H1 (cell line): ENCODE measurements around the gene NLK. TPM values are rescaled to one million over a fixed set of nuclear protein-coding genes. Genes with fewer than 3 reads are reported as not detected.

Source experiments
- CTCF ChIA-PET: fragments of 300-600 bp; sonication (Branson Sonifier 250); formaldehyde crosslinking; loops from one replicate; lab custom pipeline; 2021; ENCODE audit not compliant: partially characterized antibody; lab: Charles Lee
- POLR2A ChIA-PET: fragments of 300-600 bp; sonication (Branson Sonifier 250); formaldehyde crosslinking; loops from one replicate; lab custom pipeline; 2021; ENCODE audit warnings: inconsistent platforms; ENCODE audit not compliant: partially characterized antibody; lab: Charles Lee
- DNase-seq, 2 experiments: peaks; one replicate each; pipeline versions ENCODE4 v3.0.0 to v3.0.0-alpha.2; 2010 to 2022; ENCODE audit warnings: low spot score in 2 of 2, low read depth in 1 of 2, mixed read lengths in 1 of 2
- FAIRE-seq: peaks from 2 replicates; lab custom pipeline; 2011; peaks lifted over from hg19 to GRCh38; lab: Jason Lieb, UNC
- H2AFZ ChIP-seq: 2 replicates; pipeline ENCODE4 v1.8.1; 2012; ENCODE audit warnings: low read length, inconsistent platforms
- H2AK5ac ChIP-seq: 2 replicates; pipeline ENCODE4 v1.6.1; 2013; ENCODE audit warnings: low read depth, low read length
- H2BK120ac ChIP-seq: replicated peaks from 2 replicates; pipeline ENCODE3; 2013; ENCODE audit warnings: low read depth, low read length, inconsistent platforms
- H2BK12ac ChIP-seq: 2 replicates; pipeline ENCODE4 v1.6.1; 2013; ENCODE audit warnings: low read depth, low read length
- H2BK15ac ChIP-seq: 2 replicates; pipeline ENCODE4 v1.6.1; 2013; ENCODE audit warnings: low read length
- H2BK20ac ChIP-seq: 2 replicates; pipeline ENCODE4 v1.6.1; 2013; ENCODE audit warnings: low read length
- H2BK5ac ChIP-seq: 2 replicates; pipeline ENCODE4 v1.6.1; 2013; ENCODE audit warnings: low read depth, low read length
- H3K14ac ChIP-seq: 2 replicates; pipeline ENCODE4 v1.6.1; 2013; ENCODE audit warnings: inconsistent platforms; ENCODE audit not compliant: insufficient read length
- H3K18ac ChIP-seq: 2 replicates; pipeline ENCODE4 v1.6.1; 2013; ENCODE audit warnings: low read length; ENCODE audit errors: extremely low read depth
- H3K23ac ChIP-seq: 2 replicates; pipeline ENCODE4 v1.6.1; 2013; ENCODE audit warnings: inconsistent platforms; ENCODE audit not compliant: insufficient read length
- H3K23me2 ChIP-seq: 2 replicates; pipeline ENCODE4 v1.6.1; 2013; ENCODE audit warnings: low read depth, low read length
- H3K27ac ChIP-seq: 2 replicates; pipeline ENCODE4 v1.6.1; 2011; ENCODE audit warnings: low read depth, low read length, inconsistent platforms
- H3K27me3 ChIP-seq, 4 experiments: replicated peaks in 1 of 4; 1 replicate in 1 of 4; 2 replicates in 3 of 4; pipeline versions ENCODE4 v1.6.1 to v1.8.1; 2011 to 2013; ENCODE audit warnings: low read length in 3 of 4, mild to moderate bottlenecking in 3 of 4, inconsistent platforms in 2 of 4, mixed read lengths in 2 of 4, moderate library complexity in 1 of 4; ENCODE audit not compliant: control insufficient read depth in 3 of 4, insufficient read depth in 3 of 4; ENCODE audit errors: extremely low read depth in 1 of 4
- H3K36me3 ChIP-seq, 4 experiments: 2 replicates each; pipeline versions ENCODE4 v1.6.1 to v1.8.1; 2011 to 2013; ENCODE audit warnings: mild to moderate bottlenecking in 4 of 4, low read length in 3 of 4, moderate library complexity in 2 of 4, control low read depth in 1 of 4, inconsistent platforms in 1 of 4; ENCODE audit not compliant: insufficient read depth in 4 of 4, control insufficient read depth in 2 of 4
- H3K4ac ChIP-seq: replicated peaks from 2 replicates; pipeline ENCODE3; 2013; ENCODE audit warnings: low read length, low read depth, mixed read lengths, inconsistent platforms; ENCODE audit not compliant: insufficient read length
- H3K4me1 ChIP-seq, 4 experiments: replicated peaks in 1 of 4; 1 replicate in 1 of 4; 2 replicates in 3 of 4; pipeline versions ENCODE4 v1.6.1 to v1.8.1; 2011 to 2013; ENCODE audit warnings: low read length in 3 of 4, inconsistent platforms in 2 of 4, mixed read lengths in 1 of 4; ENCODE audit not compliant: insufficient read depth in 4 of 4, control insufficient read depth in 3 of 4
- H3K4me2 ChIP-seq, 2 experiments: 2 replicates each; pipeline versions ENCODE4 v1.6.1 to v1.8.1; 2011 to 2013; ENCODE audit warnings: low read depth in 2 of 2, low read length in 2 of 2, control low read depth in 1 of 2, inconsistent platforms in 1 of 2, mild to moderate bottlenecking in 1 of 2; ENCODE audit not compliant: insufficient read depth in 1 of 2
- H3K4me3 ChIP-seq, 4 experiments: fragments of 200-600, 300-600 bp in 1 of 4; sonication (generic), shearing (Covaris generic), sonication (Bioruptor Twin) in 1 of 4; 2 replicates each; pipeline versions ENCODE4 v1.5.1 to v1.8.1; 2011 to 2016; ENCODE audit warnings: low read length in 4 of 4, low read depth in 3 of 4, control low read depth in 2 of 4, inconsistent platforms in 2 of 4, mild to moderate bottlenecking in 2 of 4, mixed read lengths in 1 of 4, moderate library complexity in 1 of 4; ENCODE audit not compliant: insufficient read depth in 2 of 4; ENCODE audit errors: extremely low read depth in 1 of 4
- H3K56ac ChIP-seq: replicated peaks from 2 replicates; pipeline ENCODE3; 2013; ENCODE audit warnings: low read depth, mild to moderate bottlenecking, mixed read lengths, low read length, inconsistent platforms; ENCODE audit not compliant: insufficient read length
- H3K79me1 ChIP-seq: 2 replicates; pipeline ENCODE4 v1.6.1; 2013; ENCODE audit warnings: low read depth, low read length, control low read depth
- H3K79me2 ChIP-seq, 2 experiments: 2 replicates each; pipeline versions ENCODE4 v1.6.1 to v1.8.1; 2012 to 2013; ENCODE audit warnings: low read length in 2 of 2, mild to moderate bottlenecking in 2 of 2, inconsistent platforms in 1 of 2; ENCODE audit not compliant: insufficient read depth in 2 of 2, control insufficient read depth in 1 of 2
- H3K9ac ChIP-seq, 4 experiments: replicated peaks in 1 of 4; 1 replicate in 1 of 4; 2 replicates in 3 of 4; pipeline versions ENCODE4 v1.6.1 to v1.8.1; 2011 to 2013; ENCODE audit warnings: low read depth in 3 of 4, low read length in 3 of 4, control low read depth in 2 of 4, mild to moderate bottlenecking in 2 of 4, moderate library complexity in 2 of 4, inconsistent platforms in 1 of 4; ENCODE audit errors: extremely low read depth in 1 of 4
- H3K9me3 ChIP-seq, 2 experiments: 2 replicates each; pipeline versions ENCODE4 v1.6.1 to v1.8.1; 2012 to 2013; ENCODE audit warnings: mild to moderate bottlenecking in 2 of 2, moderate library complexity in 2 of 2, control low read depth in 1 of 2, inconsistent platforms in 1 of 2, low read depth in 1 of 2, low read length in 1 of 2, mixed read lengths in 1 of 2; ENCODE audit not compliant: insufficient read depth in 2 of 2
- H4K20me1 ChIP-seq, 2 experiments: replicated peaks in 1 of 2; 2 replicates each; pipeline versions ENCODE3 to v1.8.1; 2011 to 2013; ENCODE audit warnings: inconsistent platforms in 2 of 2, low read length in 2 of 2, mild to moderate bottlenecking in 1 of 2; ENCODE audit not compliant: insufficient read depth in 2 of 2, control insufficient read depth in 1 of 2
- H4K5ac ChIP-seq: 2 replicates; pipeline ENCODE4 v1.6.1; 2013; ENCODE audit warnings: low read length, low read depth, mixed read lengths, inconsistent platforms; ENCODE audit not compliant: insufficient read length
- H4K8ac ChIP-seq: 2 replicates; pipeline ENCODE4 v1.8.0; 2013; ENCODE audit warnings: mild to moderate bottlenecking, moderate library complexity, low read length, inconsistent platforms; ENCODE audit not compliant: insufficient read depth; ENCODE audit errors: extremely low read depth
- H4K91ac ChIP-seq: replicated peaks from 2 replicates; pipeline ENCODE3; 2013; ENCODE audit warnings: low read length, mixed read lengths, inconsistent platforms; ENCODE audit not compliant: insufficient read length
- BCL11A ChIP-seq, 2 experiments: IDR thresholded peaks; one replicate each; pipeline ENCODE4 v1.6.1; 2011; ENCODE audit warnings: low read depth in 2 of 2, low read length in 2 of 2, mild to moderate bottlenecking in 2 of 2
- CEBPB ChIP-seq: IDR thresholded peaks from 2 replicates; pipeline ENCODE4 v1.6.1; 2012; ENCODE audit warnings: low read depth, low read length
- CHD1 ChIP-seq: IDR thresholded peaks from 2 replicates; pipeline ENCODE4 v1.6.1; 2012; ENCODE audit warnings: low read depth, low read length, improper control_type of control experiment
- CHD2 ChIP-seq: IDR thresholded peaks from 2 replicates; pipeline ENCODE4 v1.6.1; 2012; ENCODE audit warnings: low read length, improper control_type of control experiment
- FOSL1 ChIP-seq: IDR thresholded peaks from 2 replicates; pipeline ENCODE4 v1.6.1; 2011; ENCODE audit warnings: mild to moderate bottlenecking, low read depth, low read length, moderate library complexity; ENCODE audit not compliant: insufficient read depth
- NRF1 ChIP-seq: IDR thresholded peaks from 2 replicates; pipeline ENCODE4 v1.6.1; 2011; ENCODE audit warnings: mild to moderate bottlenecking, low read depth, low read length, improper control_type of control experiment
- PHF8 ChIP-seq: fragments of 200-600 bp; sonication (generic); conservative IDR thresholded peaks from 2 replicates; pipeline ENCODE4 v1.7.1; 2012; ENCODE audit warnings: low read depth, mild to moderate bottlenecking, inconsistent platforms, low read length, moderate library complexity
- POLR2AphosphoS5 ChIP-seq: IDR thresholded peaks from 2 replicates; pipeline ENCODE4 v1.6.1; 2011; ENCODE audit warnings: low read depth, low read length
- RFX5 ChIP-seq: IDR thresholded peaks from 2 replicates; pipeline ENCODE4 v1.6.1; 2011; ENCODE audit warnings: low read depth, low read length, improper control_type of control experiment, borderline replicate concordance
- SAP30 ChIP-seq: fragments of 300-600 bp; sonication (generic); IDR thresholded peaks from 2 replicates; pipeline ENCODE4 v1.7.1; 2012; ENCODE audit warnings: low read length, moderate library complexity, mild to moderate bottlenecking, inconsistent platforms; ENCODE audit not compliant: insufficient read depth, insufficient replicate concordance
- SUZ12 ChIP-seq: fragments of 200-600 bp; sonication (generic); IDR thresholded peaks from 2 replicates; pipeline ENCODE4 v1.6.1; 2012; ENCODE audit warnings: mild to moderate bottlenecking, inconsistent platforms, low read length, moderate library complexity, mixed read lengths
- TAF1 ChIP-seq: IDR thresholded peaks from 2 replicates; pipeline ENCODE4 v1.6.1; 2011; ENCODE audit warnings: mild to moderate bottlenecking, low read depth, low read length
- WGBS, 2 experiments: shearing (Covaris generic) in 1 of 2; methylation state at CpG; one replicate each; pipeline versions ENCODE4 v1.1.6 to v1.1.7; 2013 to 2015; ENCODE audit warnings: low lambda C conversion rate in 2 of 2, mixed read lengths in 2 of 2, inconsistent platforms in 1 of 2, low coverage in 1 of 2, missing lambda C conversion rate in 1 of 2; ENCODE audit not compliant: insufficient replicate concordance in 2 of 2, insufficient coverage in 1 of 2, insufficient read length in 1 of 2; ENCODE audit errors: extremely low coverage in 1 of 2, missing lambda C conversion rate in 1 of 2; 5-methylcytosine and 5-hydroxymethylcytosine counted together
- polyA plus RNA-seq, 7 experiments: library from polyadenylated mRNA; depleted of rRNA in 3 of 7; stranded (reverse) in 5 of 7; unstranded in 2 of 7; fragments of >200 nt in 5 of 7; fragments of 200-250 nt in 2 of 7; gene quantifications; 1 replicate in 5 of 7; 2 replicates in 1 of 7; 4 replicates in 1 of 7; pipeline versions ENCODE4 v1.2.1 to v1.2.3, GENCODE V29; 2011 to 2013; ENCODE audit warnings: missing spikeins in 2 of 7, mixed read lengths in 2 of 7
- total RNA-seq: library from RNA; stranded (reverse); fragmentation: NEBNext Ultra II Directional; extraction: Animal tissue kit (Norgen Biotek cat#: 25700); gene quantifications from 2 replicates; pipeline ENCODE4 v1.2.1, GENCODE V29; 2021

Gene NLK
- total and polyA plus RNA-seq, 2 of the 8 experiments (the other 6 are each of a cell fraction or from before 2014, with no cell fraction given): 30.8 to 49.9 TPM

DNA sequence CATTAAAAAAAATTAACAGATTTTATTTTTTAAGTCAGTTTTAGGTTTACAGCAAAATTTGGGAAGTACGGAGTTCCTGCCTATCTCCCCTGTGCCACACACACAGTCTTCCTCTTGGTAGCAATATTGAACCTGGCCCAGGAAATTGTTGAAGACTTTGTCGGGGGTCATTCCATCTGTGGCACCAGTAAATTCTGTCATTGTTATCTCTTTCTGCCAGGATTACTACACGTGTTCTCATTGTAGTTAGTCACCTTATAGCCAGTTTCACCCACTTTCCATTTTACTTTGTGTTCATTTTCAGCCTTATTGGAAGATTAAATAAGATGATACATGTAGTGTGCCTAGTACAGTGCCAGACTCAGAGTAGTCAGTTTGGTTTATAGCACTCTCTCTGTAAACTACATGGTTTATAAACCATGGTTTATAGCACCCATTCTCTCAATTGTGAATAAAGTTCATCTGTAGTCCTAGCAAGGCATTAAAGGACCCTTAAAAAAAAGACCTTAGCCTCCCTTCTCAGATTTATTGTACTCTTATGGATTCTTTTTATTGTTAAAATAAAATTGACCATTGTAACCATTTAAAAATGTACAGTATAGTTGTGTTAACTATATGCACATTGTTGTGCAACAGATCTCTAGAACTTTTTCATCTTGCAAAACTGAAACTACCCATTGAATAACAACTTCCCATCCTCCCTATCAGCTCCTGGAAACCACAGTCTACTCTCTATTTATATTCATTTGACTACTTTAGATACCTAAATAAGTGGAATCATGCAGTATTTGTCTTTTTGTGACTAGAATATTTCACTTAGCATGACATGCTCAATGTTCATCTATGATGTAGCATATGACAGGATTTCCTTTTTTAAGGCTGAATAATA is 36.1 kb downstream of the NLK start:
- Histone ChIP-seq H3K27ac (no peak overlapping the region), H2BK15ac (no peak overlapping the region), H2BK20ac (no peak overlapping the region), H3K23ac (no peak overlapping the region), H3K27me3 (no peaks in the 10 kb centered on the region), H2AFZ (no peak overlapping the region), H3K56ac (no peak overlapping the region), H3K4me3 (no peak overlapping the region), H3K79me1 (peaks cover 6% of the 10 kb centered on the region; the same call in 1 of the 2 replicates), H3K14ac (no peak overlapping the region), H2BK5ac (no peak overlapping the region), H2AK5ac (no peak overlapping the region), H3K9me3 (no peaks in the 10 kb centered on the region), H3K36me3 (no peaks in the 10 kb centered on the region), H3K18ac (no peak overlapping the region), H4K20me1 (peaks cover 4 to 5% of the 10 kb centered on the region in 2 experiments), H2BK120ac (no peak overlapping the region), H3K4ac (no peak overlapping the region), H4K8ac (no peak overlapping the region), H3K79me2 (peaks cover 0 to 100% of the 10 kb centered on the region in 2 experiments; a peak in 3 of 4 replicates), H3K23me2 (no peaks in the 10 kb centered on the region), H2BK12ac (no peak overlapping the region), H4K91ac (no peak overlapping the region), H4K5ac (no peak overlapping the region), H3K4me1 (peaks cover 0 to 7% (median 2%) of the 10 kb centered on the region in 4 experiments; a peak in 4 of 7 replicates), H3K4me2 (no peak overlapping the region), H3K9ac (no peak overlapping the region)
- no peak for FAIRE-seq
- no peak for DNase-seq
- 92% methylated on average over 3 of the region's 3 CpGs; no CpG with 5 or more reads in 1 of the 2 experiments for WGBS, 2 experiments
- POLR2A ChIA-PET: no interaction called here
- CTCF ChIA-PET: no interaction called here
- no peak for TF ChIP-seq NRF1
- no peak for TF ChIP-seq CHD2
- no peak for TF ChIP-seq POLR2AphosphoS5
- no peak for TF ChIP-seq RFX5
- no peak for TF ChIP-seq PHF8
- TF ChIP-seq TAF1: no peak
- no peak for TF ChIP-seq CEBPB
- TF ChIP-seq BCL11A (IDR thresholded peaks at IDR 0.05; ENCODE audit: low read depth in 2 of 2, low read length in 2 of 2): no peak
- no peak for TF ChIP-seq FOSL1
- no peak for TF ChIP-seq CHD1
- no peak for TF ChIP-seq SAP30
- TF ChIP-seq SUZ12: no peak
